Measurements from ENCODE around the gene GALNT17.

GALNT17 gene

GRCh38 chr7:71271203-71271602 is 139.3 kb downstream of the GALNT17 start:
- TF ChIP-seq GATA2 (IDR thresholded peaks at IDR 0.05; ENCODE audit: low read depth, low read length) (no peak), GATA3 (IDR thresholded peaks at IDR 0.05; ENCODE audit: low read depth, low read length) (no peak)

GRCh38 chr7:71272509-71273490 is 140.9 kb downstream of the GALNT17 start:
- TF ChIP-seq GATA2 (IDR thresholded peaks at IDR 0.05; ENCODE audit: low read depth, low read length) (no peak), GATA3 (IDR thresholded peaks at IDR 0.05; ENCODE audit: low read depth, low read length) (no peak)

- TF ChIP-seq GATA3 (IDR thresholded peaks at IDR 0.05; ENCODE audit: low read depth, low read length) (no peak), GATA2 (IDR thresholded peaks at IDR 0.05; ENCODE audit: low read depth, low read length) (no peak)
Measured at GRCh38 chr7:71278257-71278656, 146.3 kb downstream of the GALNT17 start.

GRCh38 chr7:71281261-71281660 is 149.3 kb downstream of the GALNT17 start:
- no peak for TF ChIP-seq GATA3 (IDR thresholded peaks at IDR 0.05; ENCODE audit: low read depth, low read length)
- TF ChIP-seq GATA2 (IDR thresholded peaks at IDR 0.05; ENCODE audit: low read depth, low read length), result no peak

- TF ChIP-seq GATA2 (IDR thresholded peaks at IDR 0.05; ENCODE audit: low read depth, low read length), result no peak
- TF ChIP-seq GATA3 (IDR thresholded peaks at IDR 0.05; ENCODE audit: low read depth, low read length), result no peak
Measured at GRCh38 chr7:71283802-71284201, 151.9 kb downstream of the GALNT17 start.

- TF ChIP-seq GATA2 (IDR thresholded peaks at IDR 0.05; ENCODE audit: low read depth, low read length) (no peak), GATA3 (IDR thresholded peaks at IDR 0.05; ENCODE audit: low read depth, low read length) (no peak)
Measured at GRCh38 chr7:71285571-71286145, 153.7 kb downstream of the GALNT17 start.

GRCh38 chr7:71286336-71286735 is 154.4 kb downstream of the GALNT17 start:
- no peak for TF ChIP-seq GATA2 (IDR thresholded peaks at IDR 0.05; ENCODE audit: low read depth, low read length)
- no peak for TF ChIP-seq GATA3 (IDR thresholded peaks at IDR 0.05; ENCODE audit: low read depth, low read length)

GRCh38 chr7:71286924-71287323 is 155.0 kb downstream of the GALNT17 start:
- no peak for TF ChIP-seq GATA2 (IDR thresholded peaks at IDR 0.05; ENCODE audit: low read depth, low read length)
- TF ChIP-seq GATA3 (IDR thresholded peaks at IDR 0.05; ENCODE audit: low read depth, low read length), result no peak

GRCh38 chr7:71290452-71290851 is 158.5 kb downstream of the GALNT17 start:
- TF ChIP-seq GATA3 (IDR thresholded peaks at IDR 0.05; ENCODE audit: low read depth, low read length) (no peak), GATA2 (IDR thresholded peaks at IDR 0.05; ENCODE audit: low read depth, low read length) (no peak)

- TF ChIP-seq GATA3 (IDR thresholded peaks at IDR 0.05; ENCODE audit: low read depth, low read length), result no peak
- TF ChIP-seq GATA2 (IDR thresholded peaks at IDR 0.05; ENCODE audit: low read depth, low read length), result no peak
Measured at GRCh38 chr7:71298378-71298777, 166.4 kb downstream of the GALNT17 start.

- TF ChIP-seq GATA2 (IDR thresholded peaks at IDR 0.05; ENCODE audit: low read depth, low read length), result no peak
- TF ChIP-seq GATA3 (IDR thresholded peaks at IDR 0.05; ENCODE audit: low read depth, low read length), result no peak
Measured at GRCh38 chr7:71300086-71300485, 168.1 kb downstream of the GALNT17 start.

- TF ChIP-seq GATA3 (IDR thresholded peaks at IDR 0.05; ENCODE audit: low read depth, low read length) (no peak), GATA2 (IDR thresholded peaks at IDR 0.05; ENCODE audit: low read depth, low read length) (no peak)
Measured at GRCh38 chr7:71300603-71301002, 168.7 kb downstream of the GALNT17 start.

- TF ChIP-seq GATA2 (IDR thresholded peaks at IDR 0.05; ENCODE audit: low read depth, low read length), result no peak
- TF ChIP-seq GATA3 (IDR thresholded peaks at IDR 0.05; ENCODE audit: low read depth, low read length), result no peak
Measured at GRCh38 chr7:71301167-71301566, 169.2 kb downstream of the GALNT17 start.

GRCh38 chr7:71303566-71303965 is 171.6 kb downstream of the GALNT17 start:
- TF ChIP-seq GATA2 (IDR thresholded peaks at IDR 0.05; ENCODE audit: low read depth, low read length) (no peak), GATA3 (IDR thresholded peaks at IDR 0.05; ENCODE audit: low read depth, low read length) (no peak)

- no peak for TF ChIP-seq GATA2 (IDR thresholded peaks at IDR 0.05; ENCODE audit: low read depth, low read length)
- TF ChIP-seq GATA3 (IDR thresholded peaks at IDR 0.05; ENCODE audit: low read depth, low read length), result no peak
Measured at GRCh38 chr7:71308096-71308495, 176.2 kb downstream of the GALNT17 start.

Data from SH-SY5Y (cell line).